ENCODE measurements around the gene STX1A. TPM values are rescaled to one million over a fixed set of nuclear protein-coding genes. Genes with fewer than 3 reads are reported as not detected.

The STX1A gene
- polyA plus RNA-seq, 1 experiment = 12.9 TPM

- POLR2A ChIA-PET = no interaction called here
- Histone ChIP-seq H3K4me3 (ENCODE audit: low read depth, low read length) (no peak overlapping the region), H3K9me3 (ENCODE audit: control insufficient read depth, insufficient read depth, low read length) (no peaks in the 10 kb centered on the region), H3K27ac (ENCODE audit: low read depth, low read length) (no peak overlapping the region), H3K27me3 (ENCODE audit: control insufficient read depth, insufficient read depth, low read length) (peaks cover 5% of the 10 kb centered on the region)
- DNase-seq (ENCODE audit: low read depth, low spot score) = no peak
- CTCF ChIA-PET = no interaction called here
- TF ChIP-seq, protein P1, sequence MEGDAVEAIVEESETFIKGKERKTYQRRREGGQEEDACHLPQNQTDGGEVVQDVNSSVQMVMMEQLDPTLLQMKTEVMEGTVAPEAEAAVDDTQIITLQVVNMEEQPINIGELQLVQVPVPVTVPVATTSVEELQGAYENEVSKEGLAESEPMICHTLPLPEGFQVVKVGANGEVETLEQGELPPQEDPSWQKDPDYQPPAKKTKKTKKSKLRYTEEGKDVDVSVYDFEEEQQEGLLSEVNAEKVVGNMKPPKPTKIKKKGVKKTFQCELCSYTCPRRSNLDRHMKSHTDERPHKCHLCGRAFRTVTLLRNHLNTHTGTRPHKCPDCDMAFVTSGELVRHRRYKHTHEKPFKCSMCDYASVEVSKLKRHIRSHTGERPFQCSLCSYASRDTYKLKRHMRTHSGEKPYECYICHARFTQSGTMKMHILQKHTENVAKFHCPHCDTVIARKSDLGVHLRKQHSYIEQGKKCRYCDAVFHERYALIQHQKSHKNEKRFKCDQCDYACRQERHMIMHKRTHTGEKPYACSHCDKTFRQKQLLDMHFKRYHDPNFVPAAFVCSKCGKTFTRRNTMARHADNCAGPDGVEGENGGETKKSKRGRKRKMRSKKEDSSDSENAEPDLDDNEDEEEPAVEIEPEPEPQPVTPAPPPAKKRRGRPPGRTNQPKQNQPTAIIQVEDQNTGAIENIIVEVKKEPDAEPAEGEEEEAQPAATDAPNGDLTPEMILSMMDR (IDR thresholded peaks at IDR 0.05; ENCODE audit: low read depth, low read length) = no peak
Measured at GRCh38 chr7:73761854-73762658, 42.6 kb upstream of the STX1A start.

GRCh38 chr7:73758581-73759138 lies 39.2 kb upstream of the STX1A start:
- H3K27me3 ChIP-seq (ENCODE audit: control insufficient read depth, insufficient read depth, low read length) = peaks cover 5% of the 10 kb centered on the region
- no peak for DNase-seq (ENCODE audit: low read depth, low spot score)
- no peak overlapping the region for H3K4me3 ChIP-seq (ENCODE audit: low read depth, low read length)
- TF ChIP-seq, protein P1 (IDR thresholded peaks at IDR 0.05; ENCODE audit: low read depth, low read length) = no peak
- H3K9me3 ChIP-seq (ENCODE audit: control insufficient read depth, insufficient read depth, low read length) = no peaks in the 10 kb centered on the region
- ChIA-PET POLR2A (interaction anchor here (0.6 kb wide), 1 partner anchor 28 kb away, joined by 3 read pairs; no protein-coding TSS in a partner anchor), CTCF (no interaction called here)
- no peak overlapping the region for H3K27ac ChIP-seq (ENCODE audit: low read depth, low read length)

- Histone ChIP-seq H3K4me3 (ENCODE audit: low read depth, low read length) (no peak overlapping the region), H3K27ac (ENCODE audit: low read depth, low read length) (no peak overlapping the region), H3K27me3 (ENCODE audit: control insufficient read depth, insufficient read depth, low read length) (no peaks in the 10 kb centered on the region), H3K9me3 (ENCODE audit: control insufficient read depth, insufficient read depth, low read length) (no peaks in the 10 kb centered on the region)
- DNase-seq (ENCODE audit: low read depth, low spot score) = no peak
- POLR2A ChIA-PET = no interaction called here
- TF ChIP-seq, protein P1 (IDR thresholded peaks at IDR 0.05; ENCODE audit: low read depth, low read length) = no peak
- CTCF ChIA-PET = no interaction called here
Measured at GRCh38 chr7:73749931-73750776, 30.7 kb upstream of the STX1A start.

DNA sequence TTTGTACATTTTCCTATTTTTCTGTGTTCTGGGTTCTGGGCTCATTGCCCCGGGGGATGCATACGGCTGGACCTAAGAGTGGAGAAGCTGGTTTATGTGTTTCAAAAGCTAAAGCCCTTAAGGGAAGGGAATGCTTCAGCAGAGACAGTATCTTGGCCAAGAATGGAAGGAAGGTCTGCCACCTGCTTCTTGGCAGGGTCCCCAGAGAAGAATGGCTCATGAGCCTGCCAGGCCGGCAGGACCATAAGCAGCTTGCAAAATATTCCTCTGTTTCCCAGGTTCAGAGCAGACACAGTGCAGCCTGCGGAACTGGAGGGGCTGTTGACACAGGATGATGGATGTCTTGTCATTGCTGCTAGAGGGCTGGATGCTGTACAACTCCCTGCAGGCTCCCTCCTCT lies 26.9 kb upstream of the STX1A start:
- POLR2A ChIA-PET = no interaction called here
- CTCF ChIA-PET = interaction anchor here (0.9 kb wide), 1 partner anchor 139 kb away, joined by 4 read pairs; no protein-coding TSS in a partner anchor
- TF ChIP-seq, protein P1 (IDR thresholded peaks at IDR 0.05; ENCODE audit: low read depth, low read length) = no peak
- no peak overlapping the region for H3K27ac ChIP-seq (ENCODE audit: low read depth, low read length)
- H3K9me3 ChIP-seq (ENCODE audit: control insufficient read depth, insufficient read depth, low read length) = no peaks in the 10 kb centered on the region
- H3K4me3 ChIP-seq (ENCODE audit: low read depth, low read length) = no peak overlapping the region
- H3K27me3 ChIP-seq (ENCODE audit: control insufficient read depth, insufficient read depth, low read length) = no peaks in the 10 kb centered on the region
- no peak for DNase-seq (ENCODE audit: low read depth, low spot score)
